CD4-positive, alpha-beta T cell (primary cell): ENCODE data around the gene HSD17B12. TPM values are rescaled to one million over a fixed set of nuclear protein-coding genes. Genes with fewer than 3 reads are reported as not detected.

Source experiments
- ATAC-seq: fragments of 200-7000 bp; cut with Tn5 transposase; one replicate; pipeline ENCODE4 v1.10.0; 2022; ENCODE audit warnings: mild to moderate bottlenecking; ENCODE audit not compliant: poor library complexity
- CTCF ChIA-PET: fragments of 350-600 bp; sonication (Branson Sonifier 250); formaldehyde crosslinking; loops from one replicate; lab custom pipeline; 2021; ENCODE audit warnings: antibody characterized with exemption, inconsistent platforms; lab: Charles Lee
- POLR2A ChIA-PET: fragments of 350-600 bp; sonication (Branson Sonifier 250); formaldehyde crosslinking; loops from one replicate; lab custom pipeline; 2021; ENCODE audit warnings: antibody characterized with exemption, inconsistent platforms; lab: Charles Lee
- DNase-seq, 14 experiments: peaks; one replicate each; pipeline ENCODE4 v3.0.0-alpha.2; 2013 to 2020; ENCODE audit warnings: mixed read lengths in 2 of 14
- H3K27ac ChIP-seq, 2 donors: one replicate each; pipeline versions ENCODE4 v1.5.1 to v1.7.0; 2013; ENCODE audit warnings: low read length in 2 of 2, low read depth in 1 of 2, mild to moderate bottlenecking in 1 of 2
- H3K27me3 ChIP-seq, 2 experiments: 1 replicate in 1 of 2; 2 replicates in 1 of 2; pipeline versions ENCODE4 v1.6.1 to v1.7.0; 2013; ENCODE audit warnings: low read length in 2 of 2, control low read depth in 1 of 2, mild to moderate bottlenecking in 1 of 2, moderate library complexity in 1 of 2; ENCODE audit not compliant: insufficient read depth in 2 of 2, control insufficient read depth in 1 of 2
- H3K36me3 ChIP-seq: one replicate; pipeline ENCODE4 v1.6.1; 2013; ENCODE audit warnings: low read length, control low read depth; ENCODE audit not compliant: insufficient read depth
- H3K4me1 ChIP-seq: one replicate; pipeline ENCODE4 v1.6.1; 2013; ENCODE audit warnings: low read length, control low read depth; ENCODE audit not compliant: insufficient read depth
- H3K4me3 ChIP-seq: one replicate; pipeline ENCODE4 v1.5.1; 2013; ENCODE audit warnings: mild to moderate bottlenecking, low read length, moderate library complexity
- H3K9me3 ChIP-seq, 2 experiments: 1 replicate in 1 of 2; 2 replicates in 1 of 2; pipeline versions ENCODE4 v1.6.1 to v1.7.0; 2013; ENCODE audit warnings: low read length in 2 of 2, mild to moderate bottlenecking in 2 of 2, control low read depth in 1 of 2, moderate library complexity in 1 of 2; ENCODE audit not compliant: control insufficient read depth in 1 of 2, insufficient read depth in 1 of 2
- H3K27ac Mint-ChIP-seq: one replicate; pipeline ENCODE4 v1.8.0; 2020; ENCODE audit warnings: mixed read lengths
- H3K27me3 Mint-ChIP-seq: one replicate; pipeline ENCODE4 v1.8.0; 2021; ENCODE audit warnings: mixed read lengths
- H3K36me3 Mint-ChIP-seq: one replicate; pipeline ENCODE4 v1.8.0; 2021; ENCODE audit warnings: low read depth, mixed read lengths
- H3K4me1 Mint-ChIP-seq: one replicate; pipeline ENCODE4 v1.8.0; 2021; ENCODE audit warnings: low read depth, mixed read lengths
- H3K4me3 Mint-ChIP-seq: one replicate; pipeline ENCODE4 v1.8.0; 2020; ENCODE audit warnings: mild to moderate bottlenecking, mixed read lengths
- H3K9me3 Mint-ChIP-seq: one replicate; pipeline ENCODE4 v1.8.0; 2020; ENCODE audit warnings: mixed read lengths
- intact Hi-C, 2 experiments: fragments of 100-400 bp; cut with DNase I in 1 of 2; cut with micrococcal nuclease in 1 of 2; formaldehyde crosslinking; loops; one replicate each; pipeline versions ENCODE4 v1.15.1 to v1.9.0; 2023 to 2025; cut with DNase I, micrococcal nuclease
- total RNA-seq, 174 experiments: library from RNA in 2 of 174; stranded (reverse) in 2 of 174; gene quantifications; one replicate each; pipeline ENCODE4 v1.2.3 and lab custom pipeline; 2021 to 2026
- TF ChIP-seq, protein P1 (sequence below): fragments of 200-600 bp; IDR thresholded peaks from one replicate; pipeline ENCODE4 v1.8.0; 2022; ENCODE audit warnings: antibody characterized with exemption, mild to moderate bottlenecking

The HSD17B12 gene
- total RNA-seq, 2 experiments from 2014 or later = 16.1 to 16.3 TPM

DNA sequence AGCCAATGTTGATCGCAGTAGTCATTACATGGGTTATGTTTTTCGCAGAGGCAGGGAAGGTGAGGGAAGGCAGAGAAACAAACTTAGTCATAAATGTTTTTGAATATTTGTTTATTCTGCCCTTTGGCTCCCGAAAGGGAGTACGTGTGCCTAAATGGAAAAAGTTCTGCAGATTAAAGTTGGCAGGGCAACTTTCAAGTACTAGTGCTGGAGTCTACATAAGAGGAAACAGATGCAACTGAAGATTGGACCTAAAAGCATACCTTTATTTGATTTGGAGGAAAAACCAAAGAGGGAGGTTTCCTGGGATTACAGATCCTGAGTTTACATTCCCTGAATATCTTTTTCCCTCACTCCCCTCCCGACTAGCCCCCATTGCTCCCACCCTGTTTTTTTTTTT, 5.7 kb downstream of the HSD17B12 start:
- TF ChIP-seq, protein P1, sequence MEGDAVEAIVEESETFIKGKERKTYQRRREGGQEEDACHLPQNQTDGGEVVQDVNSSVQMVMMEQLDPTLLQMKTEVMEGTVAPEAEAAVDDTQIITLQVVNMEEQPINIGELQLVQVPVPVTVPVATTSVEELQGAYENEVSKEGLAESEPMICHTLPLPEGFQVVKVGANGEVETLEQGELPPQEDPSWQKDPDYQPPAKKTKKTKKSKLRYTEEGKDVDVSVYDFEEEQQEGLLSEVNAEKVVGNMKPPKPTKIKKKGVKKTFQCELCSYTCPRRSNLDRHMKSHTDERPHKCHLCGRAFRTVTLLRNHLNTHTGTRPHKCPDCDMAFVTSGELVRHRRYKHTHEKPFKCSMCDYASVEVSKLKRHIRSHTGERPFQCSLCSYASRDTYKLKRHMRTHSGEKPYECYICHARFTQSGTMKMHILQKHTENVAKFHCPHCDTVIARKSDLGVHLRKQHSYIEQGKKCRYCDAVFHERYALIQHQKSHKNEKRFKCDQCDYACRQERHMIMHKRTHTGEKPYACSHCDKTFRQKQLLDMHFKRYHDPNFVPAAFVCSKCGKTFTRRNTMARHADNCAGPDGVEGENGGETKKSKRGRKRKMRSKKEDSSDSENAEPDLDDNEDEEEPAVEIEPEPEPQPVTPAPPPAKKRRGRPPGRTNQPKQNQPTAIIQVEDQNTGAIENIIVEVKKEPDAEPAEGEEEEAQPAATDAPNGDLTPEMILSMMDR = no peak
- Mint-ChIP-seq H3K36me3 (peaks cover 42% of the 10 kb centered on the region), H3K9me3 (no peaks in the 10 kb centered on the region), H3K4me3 (no peak overlapping the region), H3K4me1 (peaks cover 61% of the 10 kb centered on the region), H3K27ac (no peak overlapping the region), H3K27me3 (no peaks in the 10 kb centered on the region)
- DNase-seq = no peak
- Histone ChIP-seq H3K27ac (no peak overlapping the region), H3K4me3 (no peak overlapping the region), H3K27me3 (no peaks in the 10 kb centered on the region), H3K9me3 (no peaks in the 10 kb centered on the region), H3K4me1 (peaks cover 2% of the 10 kb centered on the region), H3K36me3 (peaks cover 3% of the 10 kb centered on the region)
- CTCF ChIA-PET = no interaction called here
- ATAC-seq = no peak
- POLR2A ChIA-PET = no interaction called here
- intact Hi-C loops = no loop called here

DNA sequence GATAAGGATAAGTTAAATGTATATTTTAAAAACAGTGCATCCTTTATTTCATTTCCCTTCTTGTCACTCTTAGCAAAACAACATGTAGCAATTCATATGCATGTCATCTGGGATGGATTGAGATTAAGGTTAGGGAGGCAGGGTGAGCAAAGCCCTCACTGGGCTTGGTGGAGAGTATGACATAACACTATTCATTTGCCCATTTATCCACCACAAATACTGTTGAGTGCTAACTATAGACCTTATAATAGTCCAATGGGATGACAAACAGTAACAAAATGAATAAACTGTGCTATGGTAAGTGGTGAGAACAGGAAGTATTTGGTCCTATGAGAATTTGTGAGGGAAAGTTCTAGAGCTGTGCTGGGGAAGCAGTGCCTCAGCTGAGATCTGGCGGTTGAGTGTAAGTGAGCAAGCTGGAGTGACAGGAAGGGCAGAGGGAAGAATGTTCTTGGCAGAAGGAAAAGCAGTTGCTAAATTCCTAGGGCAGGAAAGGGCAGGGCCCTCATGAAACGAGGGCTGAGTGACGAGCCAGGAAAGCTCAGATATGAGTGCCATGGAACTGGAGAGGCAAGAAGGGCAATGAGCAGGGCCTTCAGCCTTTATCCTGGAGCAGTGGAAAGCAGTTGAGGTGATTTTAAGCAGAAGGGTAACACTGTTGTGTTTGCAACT, 6.7 kb downstream of the HSD17B12 start:
- peaks cover 3% of the 10 kb centered on the region for H3K36me3 ChIP-seq
- TF ChIP-seq, protein P1 = no peak
- H3K27me3 ChIP-seq = no peaks in the 10 kb centered on the region
- H3K4me3 Mint-ChIP-seq = no peak overlapping the region
- ChIA-PET POLR2A (no interaction called here), CTCF (no interaction called here)
- H3K9me3 ChIP-seq = no peaks in the 10 kb centered on the region
- DNase-seq (no peak), ATAC-seq (no peak)
- no peaks in the 10 kb centered on the region for H3K4me1 ChIP-seq
- H3K4me1 Mint-ChIP-seq = peaks cover 59% of the 10 kb centered on the region
- peaks cover 31% of the 10 kb centered on the region for H3K36me3 Mint-ChIP-seq
- H3K4me3 ChIP-seq = no peak overlapping the region
- intact Hi-C loops = no loop called here
- no peak overlapping the region for H3K27ac Mint-ChIP-seq
- no peaks in the 10 kb centered on the region for H3K9me3 Mint-ChIP-seq
- no peak overlapping the region for H3K27ac ChIP-seq
- no peaks in the 10 kb centered on the region for H3K27me3 Mint-ChIP-seq

- DNase-seq = no peak
- peaks cover 52% of the 10 kb centered on the region for H3K4me1 Mint-ChIP-seq
- H3K27me3 Mint-ChIP-seq = no peaks in the 10 kb centered on the region
- peaks cover 3% of the 10 kb centered on the region for H3K36me3 ChIP-seq
- no peaks in the 10 kb centered on the region for H3K9me3 Mint-ChIP-seq
- no peak for ATAC-seq
- ChIA-PET POLR2A (interaction anchor here (1.4 kb wide), 1 partner anchor 8 kb away, joined by 3 read pairs; no protein-coding TSS in a partner anchor), CTCF (no interaction called here)
- no peak overlapping the region for H3K27ac Mint-ChIP-seq
- H3K27ac ChIP-seq = no peak overlapping the region
- H3K36me3 Mint-ChIP-seq = peaks cover 23% of the 10 kb centered on the region
- intact Hi-C loops = no loop called here
- no peaks in the 10 kb centered on the region for H3K27me3 ChIP-seq
- H3K4me3 Mint-ChIP-seq = no peak overlapping the region
- H3K9me3 ChIP-seq = no peaks in the 10 kb centered on the region
- no peaks in the 10 kb centered on the region for H3K4me1 ChIP-seq
- H3K4me3 ChIP-seq = no peak overlapping the region
- TF ChIP-seq, protein P1 = no peak
Observed at GRCh38 chr11:43688394-43688793, 7.9 kb downstream of the HSD17B12 start.
